Fibroblast of skin of back (primary cell): ENCODE results near the gene ZNF516.

ENCODE experiments used
- DNase-seq: peaks from one replicate; pipeline ENCODE4 v3.0.0-alpha.2; 2013

The ZNF516 gene

DNA sequence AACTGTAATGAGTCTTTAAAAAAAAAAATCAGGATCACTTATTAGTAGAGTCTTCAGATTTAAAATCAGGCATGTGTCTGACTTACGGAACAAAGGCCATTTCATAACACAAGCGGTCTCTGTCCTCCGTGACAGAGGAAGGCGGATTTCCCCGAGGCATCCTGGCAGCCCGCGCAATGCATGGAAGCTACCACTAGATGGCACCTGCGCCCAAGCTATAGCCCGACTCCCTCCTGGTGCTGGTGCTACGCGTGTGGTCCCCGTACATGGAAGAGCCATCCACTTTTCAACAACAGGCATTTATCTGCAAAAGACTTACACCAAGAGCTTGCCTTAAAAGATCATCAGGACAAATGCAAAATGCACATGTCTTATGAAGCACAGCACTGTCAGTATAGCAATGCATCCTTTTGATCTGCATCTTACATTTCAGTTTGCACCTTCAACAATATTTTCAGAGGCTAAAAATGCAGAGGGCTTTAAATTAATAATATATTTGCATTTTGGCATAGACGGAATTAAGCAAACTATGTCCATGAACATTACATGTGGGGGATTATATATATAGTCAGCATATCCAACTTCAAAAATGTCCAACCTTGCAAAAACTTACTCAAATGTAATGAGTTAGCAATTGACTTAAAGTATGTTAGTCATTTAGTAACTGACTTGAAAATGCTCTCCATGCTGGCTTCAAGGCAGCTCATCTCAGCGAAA lies 96.0 kb downstream of the ZNF516 start:
- DNase-seq = peak; percentile 61

DNA sequence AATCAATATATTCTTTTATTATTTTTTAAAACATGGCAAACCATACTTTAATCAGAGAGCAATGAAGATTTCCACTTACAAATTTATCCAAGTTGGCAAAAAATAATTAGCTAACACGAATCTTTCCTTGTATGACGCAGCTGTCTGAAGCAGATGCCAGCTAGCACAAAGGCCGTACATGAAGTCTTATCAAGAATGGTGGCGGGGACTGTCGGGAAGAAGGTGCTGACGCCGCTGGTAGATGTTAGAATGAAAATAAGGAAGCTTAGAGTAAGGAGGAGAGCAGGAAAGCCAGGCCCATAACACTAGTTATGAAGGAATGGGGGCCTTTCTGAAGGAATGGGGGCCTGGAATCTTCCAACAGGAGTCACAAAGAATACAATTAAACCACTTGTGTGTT lies 96.7 kb downstream of the ZNF516 start:
- DNase-seq = no peak

DNA sequence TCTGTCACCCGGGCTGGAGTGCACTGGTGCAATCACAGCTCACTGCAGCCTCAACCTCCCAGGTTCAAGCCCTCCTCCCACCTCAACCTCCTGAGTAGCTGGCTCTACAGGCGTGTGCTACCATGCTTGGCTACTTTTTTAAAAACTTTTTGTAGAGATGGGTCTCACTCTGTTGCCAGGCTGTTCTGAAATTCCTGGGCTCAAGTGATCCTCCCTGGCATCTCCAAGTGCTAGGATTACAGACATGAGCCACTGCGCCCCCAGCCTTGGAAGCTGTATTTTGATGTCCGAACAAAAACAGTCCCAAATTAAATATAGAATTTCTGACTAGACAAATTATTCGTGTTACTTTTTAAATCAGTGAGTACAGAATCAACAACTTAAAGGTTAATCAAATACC lies 97.4 kb downstream of the ZNF516 start:
- no peak for DNase-seq

DNA sequence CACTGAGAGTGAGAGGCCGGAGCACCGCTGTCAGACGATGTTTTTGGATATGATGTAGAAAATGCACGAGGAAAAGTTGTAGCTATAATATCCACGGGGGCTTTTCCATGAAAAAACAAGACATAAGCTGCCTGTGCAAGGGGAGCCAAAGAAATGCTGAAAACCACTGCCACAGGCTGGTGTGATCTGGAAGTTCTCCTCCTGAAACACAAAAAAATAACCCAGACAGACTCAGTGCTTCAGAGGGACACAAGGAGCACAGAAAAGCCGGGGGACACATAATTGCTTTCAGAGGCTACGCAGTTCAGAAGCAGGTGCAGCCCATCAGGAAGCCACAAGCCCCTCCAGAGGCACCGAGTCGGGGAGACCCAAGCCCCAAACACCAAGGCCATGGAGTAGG lies 98.2 kb downstream of the ZNF516 start:
- DNase-seq = no peak

DNA sequence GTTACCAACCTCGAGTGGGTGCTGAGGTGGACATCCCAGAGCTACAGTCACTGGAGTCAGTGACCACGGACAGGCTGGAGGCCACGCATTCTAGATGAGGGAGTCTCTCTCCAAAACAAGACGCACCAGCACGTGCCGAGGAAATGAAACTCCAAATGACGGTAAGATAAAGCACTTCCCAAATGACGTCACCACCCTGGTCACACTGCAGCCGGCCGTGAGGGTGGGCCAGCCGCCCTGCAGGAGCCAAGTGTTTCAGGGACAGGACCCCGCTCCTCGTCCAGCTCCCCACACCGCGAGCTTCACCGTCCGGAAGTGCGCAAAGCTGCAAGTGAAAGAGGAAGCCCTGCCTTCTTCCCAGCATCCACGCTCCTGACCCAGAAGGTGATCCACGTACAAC lies 99.4 kb downstream of the ZNF516 start:
- DNase-seq = no peak

DNA sequence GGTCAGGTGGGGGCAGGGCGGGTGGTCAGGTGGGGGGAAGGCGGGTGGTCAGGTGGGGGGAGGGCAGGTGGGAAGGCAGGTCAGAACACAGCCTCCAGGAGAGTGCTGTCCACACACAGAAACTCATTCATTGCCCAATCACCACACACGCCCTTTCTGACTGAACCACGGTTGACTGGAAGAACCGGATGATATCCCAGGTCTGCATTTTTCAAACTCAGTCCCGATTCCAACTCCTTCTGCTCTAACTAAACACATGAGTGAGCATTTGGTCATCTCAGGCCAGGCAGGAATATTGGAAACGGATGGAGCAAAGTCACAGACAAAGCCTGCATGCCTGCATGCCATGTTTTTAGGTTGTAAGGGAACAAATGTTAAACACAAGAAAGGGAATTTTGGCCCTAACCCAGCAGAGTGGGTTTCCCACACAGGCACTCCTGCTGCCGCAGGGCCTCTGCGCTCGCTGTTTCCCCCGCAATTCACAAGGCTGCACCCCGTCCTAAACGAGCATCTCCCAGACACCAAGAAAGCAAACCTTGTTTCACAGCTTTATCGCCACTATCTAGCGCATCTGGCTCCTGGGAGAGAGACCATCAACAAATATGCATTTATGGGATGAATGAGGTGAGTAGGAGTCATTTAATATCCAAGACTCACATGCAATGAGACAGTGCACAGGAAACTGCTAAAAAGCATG lies 100.1 kb downstream of the ZNF516 start:
- DNase-seq = peak; percentile 28

GRCh38 chr18:76392349-76392748 lies 102.7 kb downstream of the ZNF516 start:
- no peak for DNase-seq

DNA sequence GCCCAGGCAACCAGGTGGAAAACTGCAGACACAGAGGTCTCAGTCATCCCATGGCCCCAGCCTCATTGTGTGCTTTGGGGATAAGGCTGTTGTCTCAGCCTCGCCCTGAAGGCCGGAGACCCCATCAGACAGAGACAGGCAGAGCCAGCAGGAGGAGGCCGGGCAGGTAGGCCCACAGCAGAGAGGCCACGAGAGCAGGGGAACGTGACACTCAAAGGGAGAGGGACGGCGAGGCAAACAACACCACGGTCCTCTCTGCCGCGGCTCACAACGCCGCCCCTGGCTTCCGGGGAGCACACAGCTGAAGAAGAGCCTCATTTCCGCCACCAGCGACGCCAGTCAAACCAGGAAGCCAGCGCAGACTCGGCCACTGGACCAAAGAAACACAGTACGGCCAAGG lies 103.3 kb downstream of the ZNF516 start:
- no peak for DNase-seq

GRCh38 chr18:76391038-76391437 lies 104.0 kb downstream of the ZNF516 start:
- no peak for DNase-seq

DNA sequence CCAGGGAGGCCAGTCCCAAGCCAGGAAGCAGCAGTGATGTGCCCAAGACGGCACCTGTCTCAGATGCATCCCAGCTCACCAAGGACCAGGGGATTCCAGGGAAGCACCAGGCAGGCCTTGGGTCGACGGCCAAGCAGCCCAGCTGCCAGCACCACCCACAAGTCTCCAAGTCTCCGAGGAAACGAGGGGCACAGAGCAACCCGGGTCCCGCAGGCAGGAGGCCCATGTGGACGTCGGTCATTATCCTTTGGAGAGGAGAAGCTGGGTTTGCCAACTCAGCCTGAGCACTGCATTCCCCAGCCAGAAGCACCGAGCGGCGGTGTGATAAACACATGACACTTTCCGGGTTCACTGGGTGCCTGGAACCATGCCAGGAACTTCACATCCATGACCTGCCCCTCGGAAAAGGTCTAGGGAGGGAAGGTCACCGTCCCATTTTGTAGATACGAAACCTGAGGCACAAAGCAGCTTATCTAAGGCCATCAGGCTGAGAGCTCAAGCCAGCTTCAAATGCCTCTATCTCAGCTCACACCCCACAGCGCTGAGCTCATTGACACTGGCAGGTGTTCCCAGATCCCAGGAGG lies 104.5 kb downstream of the ZNF516 start:
- DNase-seq = no peak

DNA sequence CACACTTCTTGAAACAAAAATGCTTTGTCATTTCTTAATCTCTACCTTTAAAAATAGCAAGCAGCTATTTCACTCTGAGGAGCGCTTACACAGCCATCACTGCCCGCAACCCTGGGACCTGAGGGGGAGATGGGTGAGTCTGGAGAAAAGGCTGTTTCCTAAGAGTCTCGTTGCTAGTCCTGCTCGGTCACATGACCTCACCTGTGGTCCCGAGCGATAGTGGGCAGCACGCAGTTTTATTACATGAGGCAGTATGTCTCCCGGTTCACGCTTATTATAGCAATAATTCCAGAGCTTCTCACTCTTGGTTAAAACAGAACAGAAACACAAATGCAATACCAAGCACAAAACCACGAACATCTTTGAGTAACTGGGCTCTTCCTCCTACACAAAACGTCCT lies 105.3 kb downstream of the ZNF516 start:
- DNase-seq = no peak

DNA sequence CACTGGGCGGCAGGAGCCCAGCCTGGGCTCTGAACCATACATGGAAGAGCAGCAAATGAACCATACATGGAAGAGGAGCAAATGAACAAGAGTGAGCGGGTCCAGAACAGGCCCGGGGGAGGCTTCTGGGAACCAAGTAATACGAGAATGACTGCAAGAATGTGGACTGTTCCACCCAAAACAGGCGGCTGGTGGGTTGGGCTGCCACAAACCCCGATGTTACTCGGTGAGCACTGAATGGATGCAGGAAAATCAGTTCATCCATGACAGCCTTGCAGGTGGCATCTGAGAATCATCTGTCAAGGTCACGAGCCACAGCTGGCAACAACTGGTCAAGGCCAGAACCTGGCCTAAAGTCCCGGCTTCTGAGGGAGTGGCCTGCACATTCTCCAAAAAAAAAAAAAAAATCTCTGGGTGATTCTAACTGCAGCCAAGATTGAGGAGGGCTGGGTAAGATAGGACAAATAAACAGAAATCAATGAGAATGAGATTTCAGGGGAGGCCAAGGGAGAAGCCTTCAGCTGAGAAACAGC lies 106.1 kb downstream of the ZNF516 start:
- no peak for DNase-seq

DNA sequence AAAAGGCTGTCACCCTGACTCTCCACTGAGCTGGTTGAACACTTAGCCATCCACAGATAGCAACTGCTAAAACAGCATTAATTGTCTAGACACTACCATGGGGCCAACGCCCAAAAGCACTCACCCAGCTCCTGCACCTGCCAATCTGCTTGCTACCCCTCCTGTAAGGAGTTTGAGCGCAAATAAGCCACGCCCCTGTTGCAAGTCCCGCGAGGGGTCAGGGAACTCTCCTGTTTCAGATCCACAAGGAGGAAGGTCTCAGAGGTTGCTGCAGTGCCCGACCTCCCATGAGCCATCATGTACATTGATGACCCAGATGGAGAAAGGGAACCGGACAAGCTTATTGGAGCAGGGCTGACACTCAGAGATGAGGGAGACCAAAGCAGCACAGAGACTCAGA lies 106.8 kb downstream of the ZNF516 start:
- DNase-seq = no peak

DNA sequence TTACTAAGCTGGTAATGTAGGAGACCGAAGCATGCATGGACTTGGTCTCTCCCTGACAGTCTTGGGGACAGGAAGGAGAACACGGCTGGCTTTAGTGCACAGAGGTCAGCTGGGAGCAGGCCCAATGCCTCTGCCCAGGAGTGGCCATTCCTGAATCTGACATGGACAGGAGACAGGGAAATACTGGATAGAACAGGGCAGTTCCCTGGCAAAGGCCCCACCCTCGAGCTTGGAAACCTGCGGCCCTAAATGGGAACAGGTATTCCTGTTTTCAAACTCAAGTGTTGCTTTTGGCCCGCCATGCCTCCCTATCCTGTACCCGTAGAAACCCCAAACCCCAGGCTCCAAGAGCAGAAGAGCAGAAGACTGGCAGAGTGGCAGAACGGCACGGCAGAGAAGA lies 107.4 kb downstream of the ZNF516 start:
- DNase-seq = no peak

DNA sequence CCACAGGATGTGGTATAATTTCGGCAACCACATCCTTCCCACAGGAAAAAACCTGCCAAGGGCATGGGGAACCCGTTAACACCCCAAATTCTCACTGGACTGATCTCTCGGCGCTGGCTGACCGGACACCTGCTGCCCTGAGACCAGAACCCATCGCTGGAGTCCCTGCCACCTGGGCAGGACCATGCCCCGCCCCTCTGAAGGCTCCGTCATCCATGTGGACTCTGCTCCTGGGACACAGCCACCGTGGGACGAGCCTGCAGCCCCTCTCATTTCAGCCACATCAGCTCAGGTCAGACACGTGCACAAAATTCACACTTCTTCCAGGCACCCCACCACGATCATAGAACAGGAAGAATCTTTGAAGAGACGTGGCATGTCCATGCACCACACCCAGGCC lies 108.2 kb downstream of the ZNF516 start:
- DNase-seq = no peak

GRCh38 chr18:76386071-76386470 lies 109.0 kb downstream of the ZNF516 start:
- no peak for DNase-seq

GRCh38 chr18:76385681-76385975 lies 109.4 kb downstream of the ZNF516 start:
- DNase-seq = no peak

GRCh38 chr18:76384861-76385680 lies 110.0 kb downstream of the ZNF516 start:
- DNase-seq = no peak

DNA sequence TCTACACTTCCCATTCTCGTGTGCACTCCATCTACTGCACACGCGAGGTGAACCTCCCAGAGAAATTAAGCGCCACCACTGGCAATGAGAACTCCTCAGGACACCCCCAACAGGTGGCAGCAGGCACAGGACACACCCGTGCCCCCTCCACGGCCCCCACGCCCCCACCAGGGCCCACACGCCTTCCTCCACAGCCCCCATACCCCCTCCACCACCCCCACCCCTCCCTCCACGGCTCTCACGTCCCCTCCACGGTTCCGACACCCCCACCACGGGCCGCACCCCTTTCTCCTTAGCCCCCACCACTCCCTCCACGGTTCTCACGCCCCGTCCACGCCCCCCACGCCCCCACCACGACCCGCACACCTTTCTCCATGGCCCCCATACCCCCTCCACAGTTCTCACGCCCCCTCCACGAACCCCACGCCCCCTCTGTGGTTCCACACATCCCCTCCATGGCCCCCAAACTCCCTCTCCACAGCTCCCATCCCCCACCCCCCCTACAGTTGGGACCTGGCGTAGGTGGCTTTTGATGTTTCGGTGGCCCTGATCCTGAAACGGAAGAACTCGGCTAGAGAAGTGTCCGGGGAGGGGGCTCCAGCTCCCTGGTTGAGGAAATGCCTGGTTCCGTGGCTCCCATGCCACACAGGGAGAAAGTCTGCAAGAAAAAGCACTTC lies 110.8 kb downstream of the ZNF516 start:
- DNase-seq = no peak

- DNase-seq = no peak
Measured at GRCh38 chr18:76383636-76384035, 111.4 kb downstream of the ZNF516 start.

DNA sequence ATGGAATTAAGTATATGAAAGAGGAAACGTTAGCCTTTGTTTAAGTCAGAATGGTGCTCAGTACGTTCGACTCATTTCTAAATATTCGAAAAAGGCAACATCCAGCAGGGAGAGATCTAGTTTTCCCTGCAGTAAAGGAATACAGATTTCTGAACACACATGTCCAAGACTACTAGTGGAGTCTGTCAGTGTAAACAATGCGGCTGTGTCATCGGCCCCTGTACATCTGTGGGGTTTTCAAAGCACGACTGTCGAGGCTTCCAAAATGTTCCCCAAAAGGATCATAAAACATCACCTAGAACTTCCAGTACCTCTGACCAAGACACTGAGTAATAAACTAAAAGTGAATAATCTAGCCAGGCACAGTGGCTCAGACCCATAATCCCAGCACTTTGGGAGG lies 112.8 kb downstream of the ZNF516 start:
- DNase-seq = no peak

- peak; percentile 8 for DNase-seq
Measured at GRCh38 chr18:76380791-76381405, 114.1 kb downstream of the ZNF516 start.
